H9 (cell line): ENCODE results near the gene CTCFL. TPM values are rescaled to one million over a fixed set of nuclear protein-coding genes. Genes with fewer than 3 reads are reported as not detected.

Experiments used
- DNase-seq: peaks from one replicate; pipeline ENCODE4 v3.0.0-alpha.2; 2017
- H2AFZ ChIP-seq: one replicate; pipeline ENCODE4 v1.6.1; 2013; ENCODE audit warnings: mild to moderate bottlenecking, low read length, control low read depth, moderate library complexity
- H2AK5ac ChIP-seq: 2 replicates; pipeline ENCODE4 v1.6.1; 2013; ENCODE audit warnings: low read length, control low read depth, mixed read lengths; ENCODE audit not compliant: insufficient read length
- H2BK120ac ChIP-seq: one replicate; pipeline ENCODE4 v1.6.1; 2013; ENCODE audit warnings: low read depth, mild to moderate bottlenecking, low read length, control low read depth, inconsistent platforms; ENCODE audit not compliant: poor library complexity, severe bottlenecking
- H2BK12ac ChIP-seq: 2 replicates; pipeline ENCODE4 v1.6.1; 2013; ENCODE audit warnings: low read length, control low read depth, mixed read lengths, low read depth; ENCODE audit not compliant: insufficient read length
- H2BK15ac ChIP-seq: 2 replicates; pipeline ENCODE4 v1.6.1; 2013; ENCODE audit warnings: low read depth, low read length, control low read depth
- H2BK20ac ChIP-seq: one replicate; pipeline ENCODE4 v1.6.1; 2013; ENCODE audit warnings: low read depth, mild to moderate bottlenecking, low read length, control low read depth, inconsistent platforms; ENCODE audit not compliant: poor library complexity, severe bottlenecking
- H2BK5ac ChIP-seq: 2 replicates; pipeline ENCODE4 v1.6.1; 2013; ENCODE audit warnings: low read length, control low read depth, mixed read lengths; ENCODE audit not compliant: insufficient read length
- H3K14ac ChIP-seq: 2 replicates; pipeline ENCODE4 v1.6.1; 2013; ENCODE audit warnings: low read length, control low read depth; ENCODE audit not compliant: insufficient read depth
- H3K18ac ChIP-seq: 2 replicates; pipeline ENCODE4 v1.6.1; 2013; ENCODE audit warnings: low read depth, mild to moderate bottlenecking, mixed read lengths, low read length, control low read depth; ENCODE audit not compliant: insufficient read length
- H3K23ac ChIP-seq: 2 replicates; pipeline ENCODE4 v1.6.1; 2013; ENCODE audit warnings: low read length, control low read depth, mixed read lengths, low read depth; ENCODE audit not compliant: insufficient read length
- H3K23me2 ChIP-seq: 2 replicates; pipeline ENCODE4 v1.6.1; 2013; ENCODE audit warnings: low read depth, mild to moderate bottlenecking, mixed read lengths, low read length, control low read depth; ENCODE audit not compliant: insufficient read length, poor library complexity, severe bottlenecking
- H3K27ac ChIP-seq: 2 replicates; pipeline ENCODE4 v1.5.1; 2013; ENCODE audit warnings: low read length, control low read depth, mixed read lengths, low read depth; ENCODE audit not compliant: insufficient read length
- H3K27me3 ChIP-seq: 2 replicates; pipeline ENCODE4 v1.6.1; 2013; ENCODE audit warnings: low read length, control low read depth, inconsistent platforms; ENCODE audit not compliant: insufficient read depth
- H3K4ac ChIP-seq: 2 replicates; pipeline ENCODE4 v1.6.1; 2013; ENCODE audit warnings: low read depth, mild to moderate bottlenecking, control low read depth, inconsistent platforms, low read length, moderate library complexity
- H3K4me1 ChIP-seq: 2 replicates; pipeline ENCODE4 v1.6.1; 2013; ENCODE audit warnings: low read length, control low read depth, inconsistent platforms; ENCODE audit not compliant: insufficient read depth
- H3K4me2 ChIP-seq: 2 replicates; pipeline ENCODE4 v1.6.1; 2013; ENCODE audit warnings: low read length, control low read depth, mixed read lengths; ENCODE audit not compliant: insufficient read length, insufficient read depth
- H3K56ac ChIP-seq: 2 replicates; pipeline ENCODE4 v1.6.1; 2013; ENCODE audit warnings: low read depth, mild to moderate bottlenecking, mixed read lengths, low read length, control low read depth; ENCODE audit not compliant: insufficient read length
- H3K79me1 ChIP-seq: 2 replicates; pipeline ENCODE4 v1.6.1; 2013; ENCODE audit warnings: low read depth, mild to moderate bottlenecking, moderate library complexity, low read length, control low read depth, inconsistent platforms; ENCODE audit not compliant: insufficient read depth, poor library complexity, severe bottlenecking
- H3K79me2 ChIP-seq: 2 replicates; pipeline ENCODE4 v1.6.1; 2013; ENCODE audit warnings: low read length, control low read depth, inconsistent platforms; ENCODE audit not compliant: insufficient read depth
- H3K9ac ChIP-seq: 2 replicates; pipeline ENCODE4 v1.6.1; 2013; ENCODE audit warnings: low read length, control low read depth, mixed read lengths; ENCODE audit not compliant: insufficient read length; ENCODE audit errors: extremely low read depth
- H3K9me3 ChIP-seq: one replicate; pipeline ENCODE4 v1.6.1; 2013; ENCODE audit warnings: low read depth, low read length, inconsistent platforms; ENCODE audit not compliant: control insufficient read depth
- H3T11ph ChIP-seq: one replicate; pipeline ENCODE4 v1.6.1; 2013; ENCODE audit warnings: mild to moderate bottlenecking, low read length, control low read depth, inconsistent platforms
- H4K20me1 ChIP-seq: one replicate; pipeline ENCODE4 v1.6.1; 2013; ENCODE audit not compliant: control insufficient read depth, insufficient read length, insufficient read depth
- H4K5ac ChIP-seq: 2 replicates; pipeline ENCODE4 v1.6.1; 2013; ENCODE audit warnings: low read depth, mild to moderate bottlenecking, mixed read lengths, low read length, control low read depth; ENCODE audit not compliant: insufficient read length
- H4K8ac ChIP-seq: replicated peaks from 2 replicates; pipeline ENCODE4 v1.6.1; 2013; ENCODE audit warnings: low read length, control low read depth, mixed read lengths, low read depth; ENCODE audit not compliant: insufficient read length
- H4K91ac ChIP-seq: 2 replicates; pipeline ENCODE4 v1.6.1; 2013; ENCODE audit warnings: low read depth, mild to moderate bottlenecking, moderate library complexity, mixed read lengths, low read length, control low read depth; ENCODE audit not compliant: insufficient read length
- H3K27ac Mint-ChIP-seq, 3 experiments: 2 replicates in 2 of 3; 3 replicates in 1 of 3; pipeline ENCODE4 v1.8.0; 2020 to 2021; ENCODE audit warnings: mixed read lengths in 3 of 3, mild to moderate bottlenecking in 1 of 3, moderate library complexity in 1 of 3
- H3K27me3 Mint-ChIP-seq: 2 replicates; pipeline ENCODE4 v1.8.0; 2021; ENCODE audit warnings: low read depth, mild to moderate bottlenecking, moderate library complexity, mixed read lengths
- H3K36me3 Mint-ChIP-seq, 3 experiments: 2 replicates in 2 of 3; 3 replicates in 1 of 3; pipeline ENCODE4 v1.8.0; 2020 to 2021; ENCODE audit warnings: low read depth in 3 of 3, mixed read lengths in 3 of 3; ENCODE audit not compliant: insufficient read depth in 1 of 3
- H3K4me1 Mint-ChIP-seq, 2 experiments: 2 replicates each; pipeline ENCODE4 v1.8.0; 2020; ENCODE audit warnings: mixed read lengths in 2 of 2
- H3K4me3 Mint-ChIP-seq, 2 experiments: 2 replicates in 1 of 2; 3 replicates in 1 of 2; pipeline ENCODE4 v1.8.0; 2020 to 2021; ENCODE audit warnings: mild to moderate bottlenecking in 2 of 2, mixed read lengths in 2 of 2, moderate library complexity in 1 of 2
- H3K9me3 Mint-ChIP-seq, 2 experiments: 2 replicates in 1 of 2; 3 replicates in 1 of 2; pipeline ENCODE4 v1.8.0; 2020; ENCODE audit warnings: mild to moderate bottlenecking in 2 of 2, mixed read lengths in 2 of 2, moderate library complexity in 1 of 2
- WGBS: extraction: QIAGEN DNeasy Blood & Tissue Kit; methylation state at CpG from one replicate; pipeline ENCODE4 v1.1.7; 2013; ENCODE audit warnings: missing lambda C conversion rate, low lambda C conversion rate, mixed read lengths; ENCODE audit not compliant: insufficient read length; ENCODE audit errors: extremely low coverage; 5-methylcytosine and 5-hydroxymethylcytosine counted together
- total RNA-seq: library from RNA; stranded (reverse); gene quantifications from 2 replicates; pipeline ENCODE4 v1.2.1, GENCODE V29; 2021
- TF ChIP-seq, protein P1 (sequence below): fragments of 200-600 bp; sonication (generic); conservative IDR thresholded peaks from 3 replicates; pipeline ENCODE4 v1.8.0; 2021; ENCODE audit warnings: antibody characterized with exemption, mild to moderate bottlenecking

Gene CTCFL
- total RNA-seq, 1 experiment from 2014 or later, result 0.90 TPM

DNA sequence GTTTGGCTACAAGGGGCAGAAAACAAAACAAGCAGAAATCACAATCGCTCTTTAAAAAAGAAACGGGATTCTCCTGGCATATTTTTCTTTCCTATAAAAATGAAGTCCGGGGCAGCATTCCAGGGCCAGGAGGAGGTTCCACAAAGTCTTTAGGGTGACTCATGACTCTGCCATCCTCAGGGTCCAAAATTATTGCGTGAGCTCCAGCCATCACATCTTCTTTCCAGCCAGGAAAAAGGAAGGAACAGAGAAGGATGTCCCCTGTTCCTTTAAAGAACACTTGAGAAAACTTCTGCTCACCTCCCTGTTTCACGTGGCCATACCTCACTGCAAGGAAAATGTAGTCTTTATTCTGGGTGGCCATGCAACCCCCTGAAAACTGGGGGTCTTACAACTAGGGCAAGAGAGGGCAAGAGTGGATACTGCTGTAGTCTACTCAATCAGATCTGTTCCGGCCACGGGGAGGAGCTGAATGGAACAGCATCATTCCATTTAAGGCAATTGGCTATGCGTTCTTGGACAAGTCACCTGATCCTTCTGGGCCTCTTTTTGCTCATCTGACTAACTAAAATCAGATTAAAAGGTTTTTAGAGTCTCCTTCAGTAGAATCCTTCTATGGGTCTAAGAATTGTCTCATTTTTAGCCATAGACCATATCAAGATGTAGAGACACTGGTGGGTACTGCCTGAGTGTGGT, 49.4 kb downstream of the CTCFL start:
- H4K5ac ChIP-seq, result no peak overlapping the region
- TF ChIP-seq, protein P1, sequence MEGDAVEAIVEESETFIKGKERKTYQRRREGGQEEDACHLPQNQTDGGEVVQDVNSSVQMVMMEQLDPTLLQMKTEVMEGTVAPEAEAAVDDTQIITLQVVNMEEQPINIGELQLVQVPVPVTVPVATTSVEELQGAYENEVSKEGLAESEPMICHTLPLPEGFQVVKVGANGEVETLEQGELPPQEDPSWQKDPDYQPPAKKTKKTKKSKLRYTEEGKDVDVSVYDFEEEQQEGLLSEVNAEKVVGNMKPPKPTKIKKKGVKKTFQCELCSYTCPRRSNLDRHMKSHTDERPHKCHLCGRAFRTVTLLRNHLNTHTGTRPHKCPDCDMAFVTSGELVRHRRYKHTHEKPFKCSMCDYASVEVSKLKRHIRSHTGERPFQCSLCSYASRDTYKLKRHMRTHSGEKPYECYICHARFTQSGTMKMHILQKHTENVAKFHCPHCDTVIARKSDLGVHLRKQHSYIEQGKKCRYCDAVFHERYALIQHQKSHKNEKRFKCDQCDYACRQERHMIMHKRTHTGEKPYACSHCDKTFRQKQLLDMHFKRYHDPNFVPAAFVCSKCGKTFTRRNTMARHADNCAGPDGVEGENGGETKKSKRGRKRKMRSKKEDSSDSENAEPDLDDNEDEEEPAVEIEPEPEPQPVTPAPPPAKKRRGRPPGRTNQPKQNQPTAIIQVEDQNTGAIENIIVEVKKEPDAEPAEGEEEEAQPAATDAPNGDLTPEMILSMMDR, result no peak
- Mint-ChIP-seq H3K9me3 (peaks cover 4% of the 10 kb centered on the region in 2 experiments; a peak in 2 of 5 replicates), H3K4me1 (peaks cover 21 to 29% of the 10 kb centered on the region in 2 experiments), H3K27me3 (peaks cover 2% of the 10 kb centered on the region), H3K36me3 (peaks cover 0 to 4% (median 0%) of the 10 kb centered on the region in 3 experiments; a peak in 2 of 7 replicates), H3K27ac (no peak overlapping the region; a peak in 1 of 7 replicates), H3K4me3 (no peak overlapping the region)
- H3K18ac ChIP-seq, result no peak overlapping the region
- no peaks in the 10 kb centered on the region; the same call in 1 of the 2 replicates for H3K4me1 ChIP-seq
- H2AFZ ChIP-seq, result no peak overlapping the region
- no peak overlapping the region for H2BK20ac ChIP-seq
- no peak overlapping the region for H2BK15ac ChIP-seq
- H3K27me3 ChIP-seq, result no peaks in the 10 kb centered on the region
- H2BK12ac ChIP-seq, result no peak overlapping the region
- H3T11ph ChIP-seq, result no peak overlapping the region
- no peak overlapping the region for H2AK5ac ChIP-seq
- no peaks in the 10 kb centered on the region for H3K79me1 ChIP-seq
- no peak overlapping the region for H3K14ac ChIP-seq
- no peak overlapping the region for H4K8ac ChIP-seq
- no peaks in the 10 kb centered on the region for H4K20me1 ChIP-seq
- H3K23me2 ChIP-seq, result no peaks in the 10 kb centered on the region
- H3K4ac ChIP-seq, result no peak overlapping the region
- no peak overlapping the region for H2BK5ac ChIP-seq
- no peak overlapping the region for H3K27ac ChIP-seq
- H3K9me3 ChIP-seq, result no peaks in the 10 kb centered on the region
- no peak overlapping the region for H3K4me2 ChIP-seq
- WGBS, result no CpG with 5 or more reads among the region's 8 CpGs
- H3K9ac ChIP-seq, result no peak overlapping the region
- no peak for DNase-seq
- H3K79me2 ChIP-seq, result no peaks in the 10 kb centered on the region
- no peak overlapping the region for H2BK120ac ChIP-seq
- no peak overlapping the region for H3K23ac ChIP-seq
- no peak overlapping the region for H3K56ac ChIP-seq
- no peak overlapping the region for H4K91ac ChIP-seq
